Raji (cell line): ENCODE results near the gene FGFR1OP2.
A peak's percentile ranks its signal among the peaks of the same experiment; 100 is the strongest.

ENCODE experiments used
- POLR2A ChIP-seq: IDR thresholded peaks from 2 replicates; pipeline ENCODE4 v1.6.1; 2011; ENCODE audit warnings: low read depth, low read length, control low read depth; ENCODE audit not compliant: insufficient read depth

The FGFR1OP2 gene

GRCh38 chr12:26937863-26938700, at the start of gene FGFR1OP2, which contains the start of gene INTS13:
TSS of gene FGFR1OP2 (plus strand) at chr12:26938470. CDS start at chr12:26954159, 15,689 bp downstream.
TSS of gene INTS13 (minus strand) at chr12:26937981. CDS start at chr12:26936803, 1,178 bp downstream.
- TF ChIP-seq POLR2A, result peak; percentile 89

GRCh38 chr12:26890784-26891183, 47.5 kb upstream of the FGFR1OP2 start:
- TF ChIP-seq POLR2A, result no peak

GRCh38 chr12:26891704-26892103, 46.6 kb upstream of the FGFR1OP2 start:
- TF ChIP-seq POLR2A, result no peak

- TF ChIP-seq POLR2A, result no peak
These were observed 42.6 kb upstream of the FGFR1OP2 start for GRCh38 chr12:26895672-26896071.

- no peak for TF ChIP-seq POLR2A
These were observed 41.4 kb upstream of the FGFR1OP2 start for GRCh38 chr12:26896913-26897312.

- TF ChIP-seq POLR2A, result no peak
These were observed 32.2 kb upstream of the FGFR1OP2 start for GRCh38 chr12:26906024-26906423.

GRCh38 chr12:26906704-26907103, 31.6 kb upstream of the FGFR1OP2 start:
- TF ChIP-seq POLR2A, result no peak

GRCh38 chr12:26918321-26919215, 19.7 kb upstream of the FGFR1OP2 start:
- no peak for TF ChIP-seq POLR2A

- TF ChIP-seq POLR2A, result no peak
These were observed 19.1 kb upstream of the FGFR1OP2 start for GRCh38 chr12:26919216-26919555.

GRCh38 chr12:26921886-26922285, 16.4 kb upstream of the FGFR1OP2 start:
- no peak for TF ChIP-seq POLR2A

- TF ChIP-seq POLR2A, result no peak
These were observed 9.6 kb upstream of the FGFR1OP2 start for GRCh38 chr12:26928661-26929060.

GRCh38 chr12:26929590-26929989, 8.7 kb upstream of the FGFR1OP2 start:
- no peak for TF ChIP-seq POLR2A

- no peak for TF ChIP-seq POLR2A
These were observed 2.5 kb upstream of the FGFR1OP2 start for GRCh38 chr12:26935636-26936378.

GRCh38 chr12:26936559-26937442, 1.5 kb upstream of the FGFR1OP2 start:
- no peak for TF ChIP-seq POLR2A

- TF ChIP-seq POLR2A, result no peak
These were observed 817 bp upstream of the FGFR1OP2 start for GRCh38 chr12:26937443-26937862.

- TF ChIP-seq POLR2A, result no peak
These were observed 412 bp downstream of the FGFR1OP2 start for GRCh38 chr12:26938701-26939062.
